Activated naive CD8-positive, alpha-beta T cell treated with anti-CD3 and anti-CD28 coated beads, Interleukin-2, amount 50 U/mL, for 24 hours (primary cell): ENCODE measurements around the gene KRTAP5-7.
"Not testable (repeated sequence)": the region's sequence is repeated elsewhere in the genome, so short reads cannot be mapped to it uniquely, and the experiment has no call there.

ENCODE experiments used
- ATAC-seq: fragments of 150-1000 bp; cut with Tn5 transposase; one replicate; pipeline ENCODE4 v1.10.0; 2021
- DNase-seq: peaks from one replicate; pipeline ENCODE4 v3.0.0; 2021
- H3K27ac Mint-ChIP-seq: one replicate; pipeline ENCODE4 v1.8.0; 2021; ENCODE audit warnings: mild to moderate bottlenecking, mixed read lengths
- H3K27me3 Mint-ChIP-seq: one replicate; pipeline ENCODE4 v1.8.0; 2021; ENCODE audit warnings: mixed read lengths
- H3K36me3 Mint-ChIP-seq: one replicate; pipeline ENCODE4 v1.8.0; 2021; ENCODE audit warnings: low read depth, mixed read lengths
- H3K4me1 Mint-ChIP-seq: one replicate; pipeline ENCODE4 v1.8.0; 2021; ENCODE audit warnings: mixed read lengths
- H3K4me3 Mint-ChIP-seq: one replicate; pipeline ENCODE4 v1.8.0; 2021; ENCODE audit warnings: mild to moderate bottlenecking, moderate library complexity, mixed read lengths
- H3K9me3 Mint-ChIP-seq: one replicate; pipeline ENCODE4 v1.8.0; 2021; ENCODE audit warnings: mixed read lengths

KRTAP5-7 gene

GRCh38 chr11:71571101-71571850 is 44.2 kb downstream of the KRTAP5-7 start:
- H3K4me3 Mint-ChIP-seq, DNase-seq, ATAC-seq, H3K9me3 Mint-ChIP-seq, H3K27ac Mint-ChIP-seq, H3K4me1 Mint-ChIP-seq, H3K36me3 Mint-ChIP-seq: not testable (repeated sequence)
- peaks cover 16% of the 10 kb centered on the region for H3K27me3 Mint-ChIP-seq

DNA sequence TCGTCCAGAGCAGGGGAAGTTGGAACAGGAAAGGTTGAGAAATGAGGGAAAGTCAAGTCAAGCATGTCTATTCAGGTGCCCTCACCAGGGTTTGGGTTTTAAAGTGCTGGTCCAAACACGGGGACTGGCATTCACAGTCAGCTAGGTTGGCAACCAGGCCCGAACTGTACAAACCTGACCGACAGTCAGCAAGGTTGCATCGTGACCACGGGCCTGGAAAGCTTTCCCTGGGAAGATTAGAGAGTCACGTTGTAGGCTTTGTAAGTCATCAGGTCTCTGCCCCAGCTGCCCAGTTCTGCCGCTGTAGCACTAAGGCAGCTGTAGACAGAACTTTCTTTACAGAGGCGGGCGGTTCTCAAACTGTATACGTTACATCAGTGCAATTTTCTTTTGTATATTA is 45.7 kb downstream of the KRTAP5-7 start:
- Mint-ChIP-seq H3K4me1 (no peaks in the 10 kb centered on the region), H3K9me3 (no peaks in the 10 kb centered on the region), H3K4me3 (no peak overlapping the region), H3K36me3 (no peaks in the 10 kb centered on the region), H3K27ac (no peak overlapping the region), H3K27me3 (peaks cover 11% of the 10 kb centered on the region)
- DNase-seq (no peak), ATAC-seq (no peak)

GRCh38 chr11:71574418-71574817 is 47.4 kb downstream of the KRTAP5-7 start:
- Mint-ChIP-seq H3K4me1 (no peaks in the 10 kb centered on the region), H3K4me3 (no peak overlapping the region), H3K27ac (no peak overlapping the region), H3K27me3 (peaks cover 10% of the 10 kb centered on the region), H3K9me3 (no peaks in the 10 kb centered on the region), H3K36me3 (no peaks in the 10 kb centered on the region)
- DNase-seq (no peak), ATAC-seq (no peak)

GRCh38 chr11:71575723-71576424 is 48.8 kb downstream of the KRTAP5-7 start:
- Mint-ChIP-seq H3K27ac (no peak overlapping the region), H3K27me3 (peaks cover 9% of the 10 kb centered on the region), H3K4me3 (no peak overlapping the region), H3K36me3 (no peaks in the 10 kb centered on the region), H3K9me3 (no peaks in the 10 kb centered on the region), H3K4me1 (peaks cover 4% of the 10 kb centered on the region)
- ATAC-seq (no peak), DNase-seq (no peak)

DNA sequence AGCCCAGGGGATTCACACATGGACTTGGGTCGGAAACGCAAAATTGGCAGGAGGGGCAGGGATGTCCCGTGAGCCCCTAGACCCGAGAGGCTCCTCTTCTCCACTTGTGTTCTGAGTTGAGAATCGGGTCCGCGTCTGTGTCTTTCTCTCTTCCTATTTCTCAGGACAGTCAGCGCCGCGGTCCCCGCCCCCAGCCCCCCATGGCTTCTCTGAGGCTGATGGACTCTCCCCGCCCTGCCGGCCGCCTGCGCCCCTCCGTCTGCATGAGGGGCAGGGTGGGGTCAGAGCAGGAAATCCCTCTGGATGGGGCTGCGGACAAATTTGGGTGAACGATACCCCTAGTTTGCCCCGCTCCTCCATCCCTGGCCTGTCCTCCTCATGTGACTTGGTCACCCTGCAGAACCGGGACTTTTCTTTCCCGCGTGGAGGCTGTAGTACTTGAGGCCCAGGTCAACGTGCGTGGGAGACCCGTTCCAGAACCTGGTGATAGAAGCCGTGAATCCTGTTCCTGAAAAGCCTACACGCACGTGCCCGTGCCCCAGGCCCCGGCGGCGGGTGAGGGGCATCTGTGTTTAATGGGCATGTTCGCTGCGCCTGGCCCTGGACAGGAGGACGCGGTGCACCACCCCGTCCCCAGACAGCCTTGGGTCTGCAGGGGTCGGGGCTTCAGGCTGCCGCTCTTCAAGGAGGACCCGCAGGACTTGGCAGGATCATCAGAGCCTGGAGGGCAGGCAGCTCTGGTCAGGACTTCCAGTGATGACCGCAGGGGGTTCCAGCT is 49.8 kb downstream of the KRTAP5-7 start:
- H3K27me3 Mint-ChIP-seq: peaks cover 15% of the 10 kb centered on the region

DNA sequence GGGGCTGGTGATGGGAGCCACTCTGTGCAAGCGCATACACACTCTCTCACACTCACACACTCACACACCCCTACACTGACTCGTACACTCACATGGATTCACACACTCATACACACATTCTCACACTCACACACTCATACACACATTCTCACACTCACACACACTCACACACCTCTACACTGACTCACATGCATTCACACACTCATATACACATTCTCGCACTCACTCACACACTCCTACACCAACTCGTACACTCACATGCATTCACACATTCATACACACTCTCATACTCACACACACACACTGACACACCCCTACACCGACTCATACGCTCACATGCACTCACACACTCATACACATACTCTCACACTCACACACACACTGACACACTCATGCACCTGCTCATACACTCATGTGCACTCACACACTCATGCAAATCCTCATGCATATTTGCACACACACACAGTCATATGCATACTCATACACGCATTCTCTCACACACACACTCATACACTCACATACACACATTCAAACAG is 50.5 kb downstream of the KRTAP5-7 start:
- Mint-ChIP-seq H3K9me3 (no peaks in the 10 kb centered on the region), H3K4me3 (no peak overlapping the region), H3K4me1 (peaks cover 5% of the 10 kb centered on the region), H3K27ac (no peak overlapping the region), H3K27me3 (peaks cover 18% of the 10 kb centered on the region), H3K36me3 (no peaks in the 10 kb centered on the region)
- DNase-seq: no peak
- no peak for ATAC-seq

More for the DNA sequence above, 49.8 kb downstream of the KRTAP5-7 start:
- ATAC-seq, H3K9me3 Mint-ChIP-seq, H3K36me3 Mint-ChIP-seq, H3K4me1 Mint-ChIP-seq, DNase-seq, H3K4me3 Mint-ChIP-seq, H3K27ac Mint-ChIP-seq: not testable (repeated sequence)
